IPS-NIHi11 (cell line): Measurements from ENCODE around the gene ATP6AP2.
"Not testable (repeated sequence)": the region's sequence is repeated elsewhere in the genome, so short reads cannot be mapped to it uniquely, and the experiment has no call there.

Experiments
- DNase-seq: peaks from one replicate; pipeline ENCODE4 v3.0.0; 2012; ENCODE audit warnings: mixed read lengths, low spot score

ATP6AP2 gene

DNA sequence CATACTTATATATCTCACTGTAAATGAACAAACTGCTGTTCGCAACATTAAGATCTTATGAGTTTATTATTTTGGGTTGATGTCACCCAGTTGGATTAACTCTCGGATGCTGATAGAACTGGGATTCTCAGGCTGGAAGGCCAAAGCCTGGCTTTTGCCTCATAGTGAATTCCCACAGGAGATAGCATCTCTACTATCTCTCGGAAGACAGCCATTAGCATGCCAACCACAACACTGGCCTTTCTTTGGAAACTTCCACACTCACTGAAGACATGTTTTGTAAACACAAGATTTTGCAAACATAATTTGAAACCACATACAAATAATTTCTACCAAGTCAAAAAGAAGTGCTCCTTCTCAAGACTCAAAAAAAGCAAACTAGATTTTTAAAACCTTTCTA, 4.5 kb upstream of the ATP6AP2 start:
- no peak for DNase-seq

DNA sequence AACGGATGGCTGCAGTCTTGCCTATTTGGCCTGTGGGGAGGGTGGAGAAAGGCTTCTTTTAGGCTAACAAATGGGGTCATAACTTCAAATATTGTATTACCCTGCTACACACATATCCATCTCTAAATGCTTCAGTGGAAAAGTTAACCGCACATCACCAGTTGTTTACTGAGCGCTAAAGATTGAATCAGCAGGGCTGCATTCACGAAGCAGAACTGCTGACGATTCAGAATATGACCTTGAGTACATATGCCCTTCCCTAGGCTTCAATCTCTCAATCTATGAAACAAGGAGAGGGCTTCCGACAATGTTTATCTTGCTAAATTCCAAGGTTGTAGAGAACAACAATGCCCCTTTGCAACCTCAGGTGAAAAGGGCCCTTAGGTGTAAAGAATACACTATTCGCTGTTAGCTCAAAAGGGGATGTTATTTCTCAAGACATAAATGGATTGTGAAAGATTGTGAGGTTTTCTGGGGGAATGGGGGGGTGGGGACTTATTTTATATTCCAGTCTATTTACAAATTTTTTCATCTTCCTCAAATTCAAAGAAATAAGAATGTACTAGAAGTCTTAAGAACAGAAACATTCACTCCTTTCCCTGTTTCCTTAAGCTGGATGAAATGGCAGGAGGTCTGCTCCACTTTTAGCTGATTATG, 2.6 kb upstream of the ATP6AP2 start:
- DNase-seq = no peak

DNA sequence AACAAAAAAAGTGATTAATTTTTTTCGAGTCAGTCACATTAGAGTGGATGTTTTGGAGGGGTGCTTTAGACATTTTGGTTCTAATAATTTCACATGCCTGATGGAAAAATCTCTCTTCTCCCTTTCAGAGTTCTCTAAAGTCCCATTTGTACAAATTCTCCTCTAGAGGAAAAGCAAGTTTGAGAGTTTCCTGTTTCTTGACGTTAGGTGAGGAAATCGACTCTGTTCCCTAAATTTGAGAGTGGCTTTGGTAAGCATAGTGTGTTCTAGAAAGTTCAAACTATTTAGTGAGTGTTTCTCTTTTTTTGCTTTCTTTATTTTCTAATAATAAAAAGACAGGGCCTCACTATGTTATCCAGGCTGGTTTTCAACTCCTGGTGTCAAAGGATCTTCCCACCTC, 1.6 kb upstream of the ATP6AP2 start:
- DNase-seq = no peak

DNA sequence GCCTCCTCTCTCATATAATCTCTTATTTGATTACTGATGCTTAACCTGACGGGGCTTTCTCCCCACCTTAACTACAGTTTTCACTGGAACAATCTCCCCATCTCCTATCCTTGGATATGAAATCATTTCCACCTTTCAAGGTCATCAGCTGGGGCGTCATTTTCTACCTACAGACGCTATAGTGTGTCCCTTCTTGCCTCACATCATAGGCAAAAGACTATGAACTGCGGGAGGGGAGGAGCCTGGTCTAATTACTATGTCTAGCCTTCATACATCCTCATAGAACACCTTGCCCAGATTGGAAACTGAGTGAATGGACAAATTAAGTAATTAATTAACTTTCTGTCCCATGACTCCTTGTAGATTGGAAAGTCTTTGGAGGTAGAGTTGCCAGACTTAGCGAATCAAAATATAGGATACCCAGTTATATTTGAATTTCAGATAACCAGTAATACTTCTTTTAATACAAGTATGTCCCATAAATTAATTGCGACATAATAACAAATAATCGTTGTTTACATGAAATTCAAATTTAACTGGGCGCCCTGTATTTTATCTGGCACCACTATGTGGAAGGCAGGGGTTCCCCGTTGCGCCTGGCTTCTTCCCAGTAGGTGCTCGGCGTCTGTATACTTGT, 752 bp upstream of the ATP6AP2 start:
- no peak for DNase-seq

DNA sequence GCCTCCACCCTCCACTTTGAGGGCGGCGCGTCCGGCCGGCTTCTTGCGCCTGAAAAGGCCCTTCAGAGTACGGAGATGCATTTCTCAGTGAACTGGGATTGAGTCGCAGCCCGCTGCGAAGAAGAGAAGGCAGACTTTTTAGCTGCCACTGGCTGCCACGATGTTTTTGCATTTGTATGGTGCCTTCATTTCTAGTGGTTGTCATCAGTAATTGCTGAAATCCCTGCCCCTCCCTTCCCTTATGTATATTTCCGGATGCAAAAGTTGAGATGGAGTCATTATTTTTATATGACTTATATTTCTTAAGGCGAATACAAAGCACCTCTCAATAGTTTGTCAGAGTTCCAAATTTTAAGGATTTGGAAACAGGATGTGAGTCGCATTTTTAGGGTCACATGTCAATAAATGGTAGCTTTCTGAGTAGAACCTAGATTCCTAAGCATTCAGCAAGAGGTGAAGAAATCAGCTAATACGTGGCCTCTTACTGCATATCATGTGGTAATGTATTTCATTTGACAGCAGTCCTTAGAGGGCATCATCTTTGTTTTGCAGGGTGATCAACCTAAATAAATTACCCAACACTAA, 658 bp downstream of the ATP6AP2 start:
- no peak for DNase-seq

DNA sequence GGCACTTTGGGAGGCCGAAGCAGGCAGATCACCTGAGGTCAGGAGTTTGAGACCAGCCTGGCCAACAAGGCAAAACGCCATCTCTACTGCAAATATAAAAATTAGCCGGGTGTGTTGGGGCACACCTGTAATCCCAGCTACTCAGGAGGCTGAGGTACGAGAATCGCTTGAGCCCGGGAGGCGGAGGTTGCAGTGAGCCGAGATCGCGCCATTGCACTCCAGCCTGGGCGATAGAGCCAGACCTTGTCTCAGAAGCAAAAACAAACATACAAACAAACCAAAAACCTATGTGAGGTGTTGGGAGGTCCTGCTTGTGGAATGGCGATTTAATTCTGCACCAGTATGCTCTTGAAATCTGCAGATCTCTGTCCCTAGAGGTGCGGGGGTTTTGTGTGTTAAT, 1.4 kb downstream of the ATP6AP2 start:
- not testable (repeated sequence) for DNase-seq

DNA sequence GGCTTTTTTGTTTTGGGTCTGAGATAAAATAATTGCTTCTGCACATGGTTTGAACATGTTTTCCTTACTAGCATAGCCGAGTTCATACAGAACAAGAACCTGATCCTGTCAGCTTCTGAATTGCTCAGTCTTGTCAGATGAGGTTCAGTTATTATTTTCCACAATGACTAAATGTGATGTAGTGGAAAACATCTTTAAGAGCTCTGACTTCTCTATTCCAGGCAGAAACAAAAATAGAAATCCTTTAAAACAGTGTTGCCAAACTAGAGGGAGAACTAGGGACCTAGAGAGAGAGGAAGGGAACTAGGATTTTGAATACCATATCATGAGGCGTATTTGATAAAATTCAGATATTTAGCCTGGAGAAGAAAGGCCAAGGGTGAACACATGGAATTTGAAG, 2.0 kb downstream of the ATP6AP2 start:
- no peak for DNase-seq

DNA sequence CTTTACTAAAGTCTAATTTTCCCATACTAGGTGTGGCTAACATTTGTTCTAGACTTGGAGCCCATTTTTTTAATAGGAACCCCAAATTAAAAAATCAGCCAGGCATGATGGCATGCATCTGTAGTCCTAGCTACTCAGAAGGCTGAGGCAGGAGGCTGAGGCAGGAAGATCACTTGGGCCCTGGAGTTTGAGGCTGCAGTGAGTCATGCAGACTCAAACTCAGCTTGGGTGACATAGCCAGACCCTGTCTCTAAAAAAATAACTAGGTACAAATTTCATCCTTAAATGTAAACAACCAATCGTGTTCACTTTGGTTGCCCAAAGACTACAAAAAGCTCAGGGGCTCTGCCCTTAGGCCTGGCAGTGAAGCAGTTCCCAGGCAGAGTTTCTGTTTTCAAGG, 6.9 kb downstream of the ATP6AP2 start:
- not testable (repeated sequence) for DNase-seq

DNA sequence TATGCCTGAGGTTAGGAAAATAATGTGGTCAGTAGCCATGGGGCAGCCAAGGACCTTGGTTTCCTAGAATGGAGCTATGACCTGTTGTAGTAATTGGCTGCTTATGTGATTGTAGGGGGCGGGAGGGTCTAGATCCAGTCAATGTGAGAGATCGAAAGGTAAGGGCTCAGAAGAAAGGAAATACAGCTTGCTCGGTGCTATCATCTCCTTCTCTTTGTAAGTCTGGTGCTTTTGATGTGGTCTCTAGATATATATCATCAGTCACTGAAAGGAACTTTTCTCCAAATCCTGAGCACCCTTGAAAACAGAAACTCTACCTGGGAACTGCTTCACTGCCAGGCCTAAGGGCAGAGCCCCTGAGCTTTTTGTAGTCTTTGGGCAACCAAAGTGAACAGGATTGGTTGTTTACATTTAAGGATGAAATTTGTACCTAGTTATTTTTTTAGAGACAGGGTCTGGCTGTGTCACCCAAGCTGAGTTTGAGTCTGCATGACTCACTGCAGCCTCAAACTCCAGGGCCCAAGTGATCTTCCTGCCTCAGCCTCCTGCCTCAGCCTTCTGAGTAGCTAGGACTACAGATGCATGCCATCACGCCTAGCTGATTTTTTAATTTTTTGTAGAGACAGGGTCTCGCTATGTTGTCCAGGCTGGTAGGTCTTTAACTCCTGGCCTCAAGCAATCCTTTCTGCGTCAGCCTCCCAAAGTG, 9.0 kb downstream of the ATP6AP2 start:
- not testable (repeated sequence) for DNase-seq

DNA sequence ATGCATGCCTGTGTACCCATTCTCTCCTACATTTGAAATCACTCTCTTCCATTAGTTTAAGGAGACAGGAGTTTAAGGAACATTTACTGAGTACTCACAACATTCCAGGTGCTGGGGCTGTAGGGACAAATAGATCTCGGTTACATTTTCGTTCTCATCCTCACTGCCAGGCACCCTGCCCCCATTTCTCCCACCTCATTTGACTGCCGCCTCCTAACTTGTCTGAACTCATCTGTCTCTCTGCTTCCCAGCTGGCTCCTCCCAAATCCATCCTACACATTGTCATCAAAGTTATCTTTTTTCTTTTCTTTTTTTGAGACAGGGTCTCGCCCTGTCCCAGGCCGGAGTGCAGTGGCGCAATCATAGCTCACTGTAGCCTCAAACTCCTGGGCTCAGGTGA, 22.7 kb downstream of the ATP6AP2 start:
- DNase-seq = no peak

DNA sequence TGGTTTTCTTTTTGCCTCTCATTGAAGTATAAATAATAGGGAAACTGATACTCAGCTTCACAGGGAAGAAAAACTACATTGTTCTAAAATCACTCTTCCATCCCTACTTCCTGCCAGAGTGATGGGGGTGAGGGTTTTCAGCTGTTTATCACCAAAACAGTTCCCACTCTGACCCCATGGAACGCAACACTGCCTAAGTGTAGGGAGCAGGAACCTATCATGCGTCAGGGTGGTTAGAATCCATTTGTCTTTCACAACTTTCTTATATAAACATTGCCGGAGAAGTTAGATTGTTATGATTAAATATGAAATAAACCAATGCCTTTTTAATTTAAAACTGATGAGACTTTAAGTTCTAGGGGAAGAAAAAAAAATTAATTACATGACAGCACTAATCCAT, 26.6 kb downstream of the ATP6AP2 start:
- no peak for DNase-seq

DNA sequence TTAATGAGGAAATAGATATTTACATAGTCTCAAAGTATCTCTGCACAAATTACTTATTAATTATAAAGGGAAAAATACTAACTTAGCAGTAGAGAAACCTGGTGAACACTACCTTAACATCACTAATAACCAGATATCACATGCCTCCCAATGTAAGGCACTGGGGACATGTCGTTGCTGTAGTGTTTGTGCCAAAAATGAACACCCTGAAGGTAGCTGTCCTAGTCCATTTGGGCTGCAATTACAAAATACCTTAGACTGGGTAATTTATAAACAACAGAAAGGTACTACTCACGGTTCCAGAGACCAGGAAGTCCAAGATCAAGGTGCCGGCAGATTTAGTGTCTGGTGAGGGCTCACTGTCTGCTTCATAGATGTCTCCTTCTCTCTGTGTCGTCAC, 31.7 kb downstream of the ATP6AP2 start:
- no peak for DNase-seq

DNA sequence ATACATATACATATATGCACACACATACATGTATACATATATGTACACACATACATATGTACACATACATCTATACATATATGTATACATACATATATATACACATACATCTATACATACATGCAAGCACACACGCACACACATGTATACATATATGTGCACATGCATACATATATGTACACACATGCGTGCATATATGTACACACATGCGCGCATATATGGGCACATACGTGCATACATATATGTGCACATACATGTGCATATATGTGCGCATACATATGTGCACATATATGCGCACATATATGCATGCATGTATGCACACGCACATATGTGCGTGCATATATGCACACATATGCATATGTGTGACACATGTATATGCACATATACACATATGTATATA, 35.2 kb downstream of the ATP6AP2 start:
- DNase-seq = no peak

DNA sequence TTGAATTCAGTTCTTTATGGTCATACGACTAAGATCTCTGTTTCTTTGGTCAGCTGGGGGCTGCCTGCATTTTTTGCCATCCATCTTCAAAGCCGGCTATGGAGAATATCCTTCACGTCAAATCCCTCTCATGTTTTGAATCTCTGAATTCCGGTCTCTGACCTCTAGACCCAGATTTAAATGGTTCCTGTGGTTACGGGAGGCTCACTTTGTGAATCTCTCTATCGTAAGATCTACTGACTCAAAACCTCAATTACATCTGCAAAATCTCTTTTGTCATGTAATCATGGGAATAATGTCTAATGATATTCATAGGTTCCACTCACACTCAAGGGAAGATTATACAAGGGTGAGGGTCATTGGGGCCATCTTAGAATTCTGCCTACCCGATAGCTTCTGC, 36.8 kb downstream of the ATP6AP2 start:
- no peak for DNase-seq

DNA sequence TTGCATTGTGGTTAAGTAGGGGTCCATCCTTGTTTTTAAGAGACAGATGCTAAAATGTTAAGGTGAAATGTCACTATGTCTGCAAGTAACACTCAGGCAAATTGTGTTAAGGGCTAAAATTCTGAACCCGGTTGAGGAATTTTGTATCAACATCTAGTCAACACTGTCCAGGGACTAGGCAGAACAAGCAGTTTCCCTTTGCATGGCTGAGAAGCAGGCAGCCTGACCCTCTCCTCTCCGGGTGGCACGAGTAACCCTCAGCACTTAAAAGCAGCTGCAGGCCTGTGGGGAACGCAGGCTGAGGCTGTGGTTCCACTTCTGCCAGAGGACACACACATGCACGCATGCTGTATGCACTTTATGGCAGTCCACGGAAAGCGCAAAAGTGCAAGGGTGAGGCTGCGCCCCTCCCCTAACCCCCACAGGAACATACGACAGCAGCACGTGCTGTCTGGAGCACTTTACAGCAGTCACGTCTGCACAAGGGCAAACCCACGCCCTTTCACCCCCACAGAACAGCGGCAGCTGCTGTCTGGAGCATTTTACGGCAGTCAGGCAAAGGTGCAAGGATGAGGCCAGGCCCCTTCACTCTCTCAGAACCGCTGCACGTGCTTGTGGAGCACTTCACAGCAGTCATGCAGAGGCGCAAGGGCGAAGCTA, 41.8 kb downstream of the ATP6AP2 start:
- no peak for DNase-seq

DNA sequence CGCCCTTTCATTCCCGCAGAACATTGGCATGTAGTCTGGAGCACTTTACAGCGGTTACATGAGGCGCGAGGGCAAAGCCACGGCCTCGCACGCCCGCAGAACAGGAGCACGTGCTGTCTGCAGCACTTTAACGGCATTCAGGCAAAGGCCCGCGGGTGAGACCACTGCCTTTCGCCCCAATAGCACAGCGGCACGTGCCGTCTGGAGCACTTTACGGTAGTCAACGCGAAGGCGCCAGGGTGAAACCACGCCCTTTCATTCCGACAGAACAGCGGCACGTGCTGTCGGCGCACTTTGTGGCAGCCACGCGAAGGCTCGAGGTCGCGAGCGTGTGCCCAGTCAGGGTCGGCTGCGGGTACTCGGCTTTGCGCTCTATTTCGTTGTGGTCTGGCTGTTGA, 42.4 kb downstream of the ATP6AP2 start, which contains the start of gene MPC1L:
MPC1L (plus strand) TSS at position 290 of the 398 bp plus-strand sequence. CDS start 138 bp downstream, outside the sequence.
- DNase-seq = no peak

DNA sequence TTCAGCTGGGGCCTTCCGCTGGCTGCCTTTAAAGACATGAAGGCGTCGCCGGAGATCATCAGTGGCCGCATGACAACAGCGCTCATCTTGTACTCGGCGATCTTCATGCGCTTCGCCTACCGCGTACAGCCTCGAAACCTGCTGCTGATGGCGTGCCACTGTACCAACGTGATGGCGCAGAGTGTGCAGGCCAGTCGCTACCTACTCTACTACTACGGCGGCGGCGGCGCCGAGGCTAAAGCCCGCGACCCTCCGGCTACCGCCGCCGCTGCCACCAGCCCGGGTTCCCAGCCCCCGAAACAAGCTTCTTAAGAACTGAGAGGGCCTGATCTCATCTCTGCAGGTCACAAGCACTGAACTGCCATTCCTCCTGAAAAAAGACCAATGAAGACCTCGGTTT, 42.9 kb downstream of the ATP6AP2 start:
- DNase-seq = no peak

DNA sequence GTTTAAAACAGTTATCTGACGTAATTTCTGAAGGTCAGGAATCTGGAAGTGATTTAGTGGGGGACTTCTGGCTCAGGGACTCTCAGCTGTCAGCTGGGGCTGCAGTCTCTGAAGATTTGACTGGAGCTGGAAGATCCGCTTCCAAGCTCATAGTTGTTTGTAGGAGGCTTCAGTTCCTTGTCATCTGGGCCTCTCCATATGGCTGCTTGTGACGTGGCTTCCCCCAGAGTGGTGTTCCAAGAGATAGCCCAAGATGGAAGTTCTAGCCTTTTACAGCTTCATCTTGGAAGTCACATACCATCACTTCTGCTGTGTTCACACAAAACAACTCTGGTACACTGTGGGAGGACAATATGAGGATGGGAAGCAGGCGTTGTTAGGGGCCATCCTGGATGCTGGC, 44.5 kb downstream of the ATP6AP2 start:
- DNase-seq = no peak

DNA sequence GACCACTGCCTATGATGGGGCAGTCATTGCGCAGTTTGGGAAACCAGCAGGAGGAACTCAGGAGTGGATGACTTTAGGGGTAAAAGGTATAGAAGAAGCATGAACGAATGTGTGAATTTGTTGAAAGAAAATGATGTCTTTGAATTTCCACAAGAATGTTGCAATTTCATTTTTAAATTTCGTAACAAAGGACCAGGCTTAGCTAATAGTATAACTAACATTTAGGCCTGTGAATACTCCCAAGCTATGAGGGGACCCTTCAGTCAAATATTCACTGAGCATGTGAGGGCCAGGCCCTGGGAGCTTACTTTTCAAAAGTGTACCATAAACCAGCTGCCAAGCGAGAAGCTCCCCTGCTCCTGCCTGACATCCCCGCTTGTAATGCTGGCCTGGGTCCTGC, 47.7 kb downstream of the ATP6AP2 start:
- no peak for DNase-seq

DNA sequence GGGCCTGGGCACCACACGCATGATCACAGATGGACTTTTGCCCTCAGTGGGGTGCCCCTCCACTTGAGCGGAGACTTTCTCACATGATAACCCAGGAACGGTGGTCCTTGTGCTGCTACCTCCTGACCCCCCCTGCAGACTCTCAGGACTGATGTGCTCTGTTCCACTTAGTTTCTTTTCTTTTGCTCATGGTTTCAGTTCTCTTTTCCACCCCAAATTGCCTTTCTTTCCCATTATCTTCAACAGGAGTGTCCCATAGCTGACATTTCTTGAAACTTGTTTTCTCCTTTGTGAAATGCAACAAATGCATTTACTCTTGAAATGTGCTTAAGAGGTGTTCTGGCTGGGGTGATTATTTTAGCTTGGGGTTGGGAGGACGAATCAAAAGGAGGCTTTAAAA, 51.4 kb downstream of the ATP6AP2 start:
- DNase-seq = no peak

DNA sequence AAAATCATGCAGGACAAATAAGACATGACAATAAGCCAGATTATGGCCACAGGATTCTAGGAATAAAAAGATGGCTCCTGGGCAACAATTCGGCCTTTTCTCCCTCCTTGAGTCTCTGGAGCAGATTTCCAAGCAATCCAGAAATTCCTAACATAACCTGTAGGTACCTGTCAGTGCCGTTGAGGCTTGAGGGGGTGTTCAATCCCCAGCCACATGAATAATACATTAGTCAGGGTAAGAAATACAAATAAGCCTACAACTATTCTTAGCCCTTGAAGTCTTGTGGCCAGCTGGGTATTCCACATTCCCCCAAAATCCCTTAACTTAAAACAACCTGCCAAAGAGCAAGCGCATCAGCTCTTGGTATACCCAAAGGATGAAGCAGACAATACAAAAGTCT, 56.9 kb downstream of the ATP6AP2 start:
- no peak for DNase-seq

DNA sequence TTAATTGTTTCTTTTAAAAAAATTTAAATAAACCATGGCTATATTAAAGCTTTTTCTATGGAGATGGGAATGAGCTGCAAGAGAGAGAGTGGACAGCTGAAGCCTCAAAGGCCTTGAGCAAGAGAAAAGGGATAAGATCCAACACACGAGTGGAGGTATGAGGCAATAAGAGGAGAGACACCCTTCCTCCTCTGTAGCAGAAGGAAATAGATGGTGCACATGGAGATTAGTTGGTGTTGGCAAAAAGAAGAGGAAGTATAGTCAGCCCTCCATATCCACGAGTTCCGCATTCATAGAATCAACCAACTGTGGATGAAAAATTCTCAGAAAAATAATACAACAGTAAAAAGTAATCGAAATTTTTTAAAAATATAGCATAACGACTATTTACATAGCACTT, 63.4 kb downstream of the ATP6AP2 start:
- no peak for DNase-seq
